ENCODE results near the gene EGFR.

Gene EGFR

DNA sequence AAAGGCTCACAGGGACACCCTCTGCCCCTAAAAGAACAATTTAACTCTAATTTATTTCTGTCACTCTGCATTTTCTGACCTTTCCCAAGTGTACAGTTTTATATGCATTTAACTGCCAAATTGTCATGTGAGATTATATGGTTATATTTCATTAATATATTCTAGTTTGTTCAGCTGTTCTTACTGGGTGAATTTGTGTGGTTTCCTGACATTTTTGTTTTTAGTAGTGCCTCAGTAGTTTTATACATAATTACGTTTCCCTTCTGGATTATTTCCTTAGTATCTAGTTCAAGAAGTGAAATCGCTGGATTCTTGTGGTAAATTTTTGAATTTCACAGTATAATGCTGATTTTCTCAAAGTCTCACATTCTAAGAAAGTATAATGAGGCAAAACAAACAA, 41.3 kb downstream of the EGFR start:
- Histone ChIP-seq H4K20me1 (ENCODE audit: insufficient read depth, low read length) (no peaks in the 10 kb centered on the region), H3K4me2 (ENCODE audit: low read length) (no peak overlapping the region), H3K79me2 (ENCODE audit: low read length) (no peaks in the 10 kb centered on the region), H3K27ac (ENCODE audit: low read length) (no peak overlapping the region), H2AFZ (ENCODE audit: low read depth, low read length) (no peak overlapping the region), H3K9ac (ENCODE audit: low read length) (no peak overlapping the region), H3K9me3 (ENCODE audit: insufficient read depth, low read length) (no peaks in the 10 kb centered on the region), H3K27me3 (ENCODE audit: low read depth, low read length) (peaks cover 22% of the 10 kb centered on the region), H3K4me3 (ENCODE audit: low read length) (no peak overlapping the region), H3K36me3 (replicated peaks; ENCODE audit: low read depth, low read length) (no peaks in the 10 kb centered on the region), H3K4me1 (ENCODE audit: low read length) (peaks cover 19% of the 10 kb centered on the region)
- TF ChIP-seq, protein P1, sequence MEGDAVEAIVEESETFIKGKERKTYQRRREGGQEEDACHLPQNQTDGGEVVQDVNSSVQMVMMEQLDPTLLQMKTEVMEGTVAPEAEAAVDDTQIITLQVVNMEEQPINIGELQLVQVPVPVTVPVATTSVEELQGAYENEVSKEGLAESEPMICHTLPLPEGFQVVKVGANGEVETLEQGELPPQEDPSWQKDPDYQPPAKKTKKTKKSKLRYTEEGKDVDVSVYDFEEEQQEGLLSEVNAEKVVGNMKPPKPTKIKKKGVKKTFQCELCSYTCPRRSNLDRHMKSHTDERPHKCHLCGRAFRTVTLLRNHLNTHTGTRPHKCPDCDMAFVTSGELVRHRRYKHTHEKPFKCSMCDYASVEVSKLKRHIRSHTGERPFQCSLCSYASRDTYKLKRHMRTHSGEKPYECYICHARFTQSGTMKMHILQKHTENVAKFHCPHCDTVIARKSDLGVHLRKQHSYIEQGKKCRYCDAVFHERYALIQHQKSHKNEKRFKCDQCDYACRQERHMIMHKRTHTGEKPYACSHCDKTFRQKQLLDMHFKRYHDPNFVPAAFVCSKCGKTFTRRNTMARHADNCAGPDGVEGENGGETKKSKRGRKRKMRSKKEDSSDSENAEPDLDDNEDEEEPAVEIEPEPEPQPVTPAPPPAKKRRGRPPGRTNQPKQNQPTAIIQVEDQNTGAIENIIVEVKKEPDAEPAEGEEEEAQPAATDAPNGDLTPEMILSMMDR (IDR thresholded peaks at IDR 0.05; ENCODE audit: low read depth, low read length), result no peak
- TF ChIP-seq EZH2phosphoT487 (IDR thresholded peaks at IDR 0.05; ENCODE audit: low read depth), result no peak

- H3K9me3 ChIP-seq (ENCODE audit: insufficient read depth, low read length), result no peaks in the 10 kb centered on the region
- no peak overlapping the region for H3K4me2 ChIP-seq (ENCODE audit: low read length)
- H3K36me3 ChIP-seq (replicated peaks; ENCODE audit: low read depth, low read length), result no peaks in the 10 kb centered on the region
- no peak for TF ChIP-seq EZH2phosphoT487 (IDR thresholded peaks at IDR 0.05; ENCODE audit: low read depth)
- TF ChIP-seq, protein P1 (IDR thresholded peaks at IDR 0.05; ENCODE audit: low read depth, low read length), result no peak
- peaks cover 22% of the 10 kb centered on the region for H3K27me3 ChIP-seq (ENCODE audit: low read depth, low read length)
- no peaks in the 10 kb centered on the region for H3K79me2 ChIP-seq (ENCODE audit: low read length)
- H3K9ac ChIP-seq (ENCODE audit: low read length), result no peak overlapping the region
- H4K20me1 ChIP-seq (ENCODE audit: insufficient read depth, low read length), result no peaks in the 10 kb centered on the region
- H3K27ac ChIP-seq (ENCODE audit: low read length), result no peak overlapping the region
- H2AFZ ChIP-seq (ENCODE audit: low read depth, low read length), result no peak overlapping the region
- peaks cover 19% of the 10 kb centered on the region for H3K4me1 ChIP-seq (ENCODE audit: low read length)
- H3K4me3 ChIP-seq (ENCODE audit: low read length), result no peak overlapping the region
Measured at GRCh38 chr7:55060636-55061022, 41.8 kb downstream of the EGFR start.

GRCh38 chr7:55061726-55062499, 43.1 kb downstream of the EGFR start:
- Histone ChIP-seq H3K4me2 (ENCODE audit: low read length) (no peak overlapping the region), H3K27ac (ENCODE audit: low read length) (no peak overlapping the region), H3K9ac (ENCODE audit: low read length) (no peak overlapping the region), H3K9me3 (ENCODE audit: insufficient read depth, low read length) (no peaks in the 10 kb centered on the region), H3K4me3 (ENCODE audit: low read length) (no peak overlapping the region), H3K27me3 (ENCODE audit: low read depth, low read length) (peaks cover 22% of the 10 kb centered on the region), H3K36me3 (replicated peaks; ENCODE audit: low read depth, low read length) (no peaks in the 10 kb centered on the region), H3K79me2 (ENCODE audit: low read length) (no peaks in the 10 kb centered on the region), H4K20me1 (ENCODE audit: insufficient read depth, low read length) (no peaks in the 10 kb centered on the region), H2AFZ (ENCODE audit: low read depth, low read length) (no peak overlapping the region), H3K4me1 (ENCODE audit: low read length) (peaks cover 28% of the 10 kb centered on the region)
- TF ChIP-seq, protein P1 (IDR thresholded peaks at IDR 0.05; ENCODE audit: low read depth, low read length), result no peak
- TF ChIP-seq EZH2phosphoT487 (IDR thresholded peaks at IDR 0.05; ENCODE audit: low read depth), result no peak

DNA sequence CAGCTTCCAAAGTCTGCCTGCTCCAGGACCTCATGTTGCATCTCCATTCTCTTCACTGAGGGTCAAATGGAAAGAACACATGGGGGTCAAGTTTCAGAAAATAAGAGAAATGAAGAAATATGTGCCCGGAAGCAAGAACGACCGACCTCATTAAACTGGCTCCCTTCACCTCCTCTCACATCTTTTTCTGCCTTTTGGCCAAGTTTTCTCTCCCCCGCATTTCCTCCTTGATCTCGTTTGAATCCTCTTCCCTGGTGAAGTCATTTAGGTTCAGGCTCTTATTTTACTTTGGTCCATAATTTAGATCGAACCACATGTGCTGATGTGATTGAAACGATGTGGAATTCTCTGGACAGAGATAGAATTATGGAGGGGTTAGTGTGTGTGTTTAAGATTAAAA, 44.2 kb downstream of the EGFR start:
- no peaks in the 10 kb centered on the region for H3K9me3 ChIP-seq (ENCODE audit: insufficient read depth, low read length)
- no peak overlapping the region for H2AFZ ChIP-seq (ENCODE audit: low read depth, low read length)
- no peak overlapping the region for H3K4me2 ChIP-seq (ENCODE audit: low read length)
- no peaks in the 10 kb centered on the region for H4K20me1 ChIP-seq (ENCODE audit: insufficient read depth, low read length)
- no peak overlapping the region for H3K4me3 ChIP-seq (ENCODE audit: low read length)
- no peaks in the 10 kb centered on the region for H3K36me3 ChIP-seq (replicated peaks; ENCODE audit: low read depth, low read length)
- H3K27ac ChIP-seq (ENCODE audit: low read length), result no peak overlapping the region
- TF ChIP-seq, protein P1 (IDR thresholded peaks at IDR 0.05; ENCODE audit: low read depth, low read length), result no peak
- TF ChIP-seq EZH2phosphoT487 (IDR thresholded peaks at IDR 0.05; ENCODE audit: low read depth), result no peak
- peaks cover 40% of the 10 kb centered on the region for H3K4me1 ChIP-seq (ENCODE audit: low read length)
- no peak overlapping the region for H3K9ac ChIP-seq (ENCODE audit: low read length)
- H3K79me2 ChIP-seq (ENCODE audit: low read length), result no peaks in the 10 kb centered on the region
- peaks cover 22% of the 10 kb centered on the region for H3K27me3 ChIP-seq (ENCODE audit: low read depth, low read length)
